ENCODE data around the gene USP35. TPM values are rescaled to one million over a fixed set of nuclear protein-coding genes. Genes with fewer than 3 reads are reported as not detected.
A peak's percentile ranks its signal among the peaks of the same experiment; 100 is the strongest.

USP35 gene
- total RNA-seq, 1 donor from 2014 or later, result 9.7 TPM

DNA sequence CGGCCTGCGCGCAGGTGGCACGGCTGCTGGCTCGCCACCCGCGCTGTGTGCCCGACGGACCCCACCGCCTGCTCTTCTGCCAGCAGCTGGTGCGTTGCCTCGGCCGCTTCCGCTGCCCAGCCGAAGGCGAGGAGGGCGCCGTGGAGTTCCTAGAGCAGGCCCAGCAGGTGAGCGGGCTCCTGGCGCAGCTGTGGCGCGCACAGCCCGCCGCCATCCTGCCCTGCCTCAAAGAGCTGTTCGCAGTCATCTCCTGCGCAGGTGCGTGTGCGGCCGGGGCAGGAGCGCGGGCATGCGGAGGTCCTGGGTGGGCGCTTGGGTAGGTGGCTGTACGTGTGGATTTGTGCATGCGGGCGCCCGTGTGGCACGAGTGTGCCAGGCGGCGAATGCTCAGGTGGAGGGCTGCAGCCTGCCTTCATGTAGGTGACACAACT, 8.0 kb downstream of the USP35 start:
- DNase-seq, result no peak

DNA sequence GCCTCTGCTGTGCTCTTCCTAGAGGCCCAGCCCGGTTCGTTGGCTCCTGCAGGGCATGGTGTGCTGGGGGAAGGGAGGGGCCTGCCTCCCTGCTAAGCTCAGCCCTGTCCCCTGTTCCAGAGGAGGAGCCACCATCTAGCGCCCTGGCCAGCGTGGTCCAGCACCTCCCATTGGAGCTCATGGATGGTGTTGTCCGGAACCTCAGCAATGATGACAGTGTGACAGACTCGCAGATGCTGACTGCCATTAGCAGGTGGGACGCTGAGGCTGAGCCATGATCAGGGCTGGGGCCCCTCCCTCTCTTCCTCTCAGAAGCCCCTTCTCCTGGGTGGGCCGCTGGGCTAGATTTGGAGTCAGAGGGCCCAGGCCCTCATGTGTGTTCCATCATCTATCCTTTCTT, 9.1 kb downstream of the USP35 start:
- no peak for DNase-seq

DNA sequence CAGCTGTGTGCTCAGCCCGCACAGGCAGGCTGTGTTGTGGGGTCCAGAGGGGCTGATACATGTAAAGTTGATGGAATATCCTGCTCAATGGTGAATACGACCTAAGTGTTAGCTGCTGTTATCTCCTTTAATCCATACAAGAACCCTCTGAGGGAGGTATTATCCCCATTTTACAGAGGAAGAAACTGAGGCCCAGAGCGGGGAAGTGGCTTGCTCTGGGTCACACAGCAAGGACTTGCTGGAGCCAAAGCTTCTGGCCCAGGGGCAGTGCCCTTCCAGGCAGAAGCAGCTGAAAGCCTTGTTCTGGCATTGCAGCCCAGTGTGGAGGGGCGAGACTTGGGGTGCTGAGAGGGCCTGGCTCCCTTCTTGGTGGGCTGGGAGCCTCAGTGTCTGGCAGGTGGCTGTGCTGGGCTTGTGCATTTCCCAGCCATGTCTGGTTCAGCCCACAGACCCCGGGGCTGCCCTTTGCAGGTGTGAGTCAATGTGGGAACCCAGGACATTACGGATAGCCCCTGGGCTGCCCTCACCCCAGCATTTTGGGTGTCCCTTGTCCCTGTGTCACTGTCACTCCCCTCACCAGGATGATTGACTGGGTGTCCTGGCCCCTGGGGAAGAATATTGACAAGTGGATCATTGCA, 10.4 kb downstream of the USP35 start:
- DNase-seq, result no peak

DNA sequence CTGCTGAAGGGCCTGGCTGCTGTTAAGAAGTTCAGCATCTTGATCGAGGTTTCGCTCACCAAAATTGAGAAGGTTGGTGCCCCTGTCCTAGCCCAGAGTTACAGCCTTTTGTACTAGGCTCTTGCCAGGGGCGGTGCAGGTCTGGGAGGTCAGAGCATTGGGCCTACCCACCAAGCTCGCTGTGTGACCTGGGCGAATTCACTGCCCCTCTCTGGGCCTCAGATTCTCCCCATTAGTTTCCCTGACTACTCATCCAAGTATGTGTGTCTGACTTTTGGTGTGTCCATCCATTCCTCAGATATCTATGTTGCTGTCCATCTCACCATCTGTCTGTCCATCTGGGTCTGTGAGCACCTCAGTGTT, 10.9 kb downstream of the USP35 start:
- no peak for DNase-seq

DNA sequence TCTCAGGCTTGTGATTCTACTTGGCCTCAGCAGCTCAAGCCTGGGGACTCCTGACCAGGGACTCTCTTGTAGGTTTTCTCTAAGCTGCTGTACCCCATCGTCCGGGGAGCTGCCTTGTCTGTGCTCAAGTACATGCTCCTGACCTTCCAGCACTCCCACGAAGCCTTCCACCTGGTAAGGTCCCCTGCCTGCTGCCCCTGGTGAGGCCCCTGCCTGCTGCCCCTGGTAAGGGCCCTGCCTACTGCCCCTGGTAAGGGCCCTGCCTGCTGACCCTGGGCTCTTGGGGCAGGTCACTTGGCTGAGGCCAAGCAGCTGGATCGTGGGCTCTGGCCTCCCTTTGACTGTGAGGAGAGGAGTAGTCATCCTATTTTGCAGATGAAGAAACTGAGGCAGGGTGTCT, 11.3 kb downstream of the USP35 start:
- no peak for DNase-seq

DNA sequence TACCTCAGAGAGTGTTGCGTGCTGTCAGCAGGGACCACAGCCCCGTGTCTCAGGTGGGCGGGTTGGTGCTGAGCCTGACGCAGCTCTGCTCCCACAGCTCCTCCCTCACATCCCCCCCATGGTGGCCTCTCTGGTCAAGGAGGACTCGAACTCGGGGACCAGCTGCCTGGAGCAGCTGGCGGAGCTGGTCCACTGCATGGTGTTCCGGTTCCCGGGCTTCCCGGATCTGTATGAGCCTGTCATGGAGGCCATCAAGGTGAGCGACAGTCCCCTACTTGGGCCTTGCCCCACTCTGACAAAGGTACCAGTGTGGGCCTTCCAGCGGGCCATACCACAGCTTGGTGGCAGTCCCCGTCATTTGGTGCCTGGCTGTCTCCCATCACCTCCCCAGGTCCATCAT, 11.8 kb downstream of the USP35 start:
- no peak for DNase-seq

DNA sequence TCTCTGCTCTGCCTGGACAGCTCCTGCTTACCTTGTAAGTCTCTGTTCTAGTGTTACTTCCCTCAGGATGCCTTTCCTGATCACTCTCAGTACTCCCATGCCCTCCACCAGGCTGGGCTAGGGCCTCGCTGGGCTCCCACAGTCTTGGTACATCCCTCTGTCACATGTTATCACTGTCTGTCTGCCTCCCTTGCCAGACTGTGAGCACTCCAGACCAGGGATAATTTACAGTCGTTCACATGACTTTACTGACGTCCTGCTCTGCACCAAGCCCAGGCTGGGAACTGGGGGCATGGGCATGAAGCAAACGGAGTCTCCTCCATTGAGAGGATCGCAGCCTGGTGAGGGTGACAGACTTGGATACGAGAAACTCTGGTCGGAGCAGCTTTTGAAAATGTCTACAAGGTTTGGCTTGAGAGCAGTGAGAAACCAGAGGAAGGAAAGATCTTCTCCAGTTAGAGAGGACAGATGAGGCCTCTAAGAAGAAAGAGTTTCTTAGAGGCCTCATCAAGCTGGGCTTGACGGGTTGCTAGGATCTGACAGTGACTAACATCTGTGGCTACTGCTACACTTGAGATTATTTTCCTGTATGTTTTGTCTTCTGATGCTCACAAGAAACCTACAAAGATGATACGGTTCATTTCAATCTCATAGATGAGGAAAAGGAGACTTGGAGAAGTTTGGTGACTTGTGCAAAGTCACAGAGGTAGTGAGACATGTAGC, 12.5 kb downstream of the USP35 start:
- DNase-seq, result no peak

DNA sequence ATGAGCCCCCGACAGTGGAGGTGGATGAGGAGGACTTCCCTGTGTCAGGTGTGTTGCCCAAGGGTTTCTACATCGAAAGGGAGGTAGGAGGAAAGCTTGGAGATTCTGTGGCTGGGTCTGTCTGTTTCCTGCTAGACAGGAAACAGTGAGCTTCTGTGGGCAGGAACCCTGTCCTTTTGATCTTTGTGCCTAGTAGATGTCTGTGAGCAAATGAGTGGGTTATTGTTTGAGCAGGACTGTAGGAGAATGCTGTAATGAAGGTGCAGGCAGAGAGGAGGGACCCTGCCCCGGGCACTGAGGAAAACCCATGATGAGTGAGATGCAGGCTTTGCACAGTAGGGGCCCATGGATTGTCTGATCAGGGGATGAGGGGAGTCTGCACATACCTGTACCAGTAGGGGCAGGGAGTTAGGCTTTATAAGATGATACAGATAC, 14.0 kb downstream of the USP35 start:
- peak; percentile 49 for DNase-seq

DNA sequence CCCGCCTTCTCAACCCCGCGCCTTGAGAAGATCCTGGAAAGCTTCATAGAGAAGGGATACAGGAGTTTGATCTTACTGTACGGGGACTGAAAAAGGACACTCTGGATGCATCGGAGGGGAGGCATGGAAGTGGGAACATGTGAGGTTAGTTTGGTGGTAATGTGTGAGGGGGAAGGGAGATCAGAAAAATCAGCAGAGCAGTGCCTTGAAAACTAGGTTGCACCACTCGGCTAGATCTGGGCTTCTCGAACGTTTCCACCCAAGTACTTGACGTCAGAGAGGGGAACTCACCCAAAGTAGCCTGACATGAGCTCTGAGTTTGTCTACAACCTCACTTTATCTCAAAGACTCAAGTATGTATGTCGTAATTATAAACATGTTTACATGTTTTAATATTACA, 14.5 kb downstream of the USP35 start:
- no peak for DNase-seq

DNA sequence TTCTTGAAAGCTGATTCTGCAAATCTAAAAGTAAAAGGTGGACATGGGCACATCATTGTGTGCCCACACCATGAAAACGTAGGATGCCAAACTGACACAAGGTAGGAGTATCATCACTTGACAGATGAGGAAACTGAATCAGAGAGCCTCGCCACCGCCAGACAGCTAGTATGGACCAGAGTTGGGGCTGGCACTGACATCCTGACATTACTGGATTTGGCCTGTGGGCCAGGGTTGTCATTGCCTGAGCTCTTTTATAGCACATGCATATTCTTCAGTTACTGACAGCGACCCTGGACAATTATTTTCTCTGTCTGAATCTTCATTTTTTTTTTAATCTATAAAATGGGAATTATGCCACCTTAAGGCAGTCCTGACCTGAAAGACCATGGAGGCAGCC, 16.5 kb downstream of the USP35 start:
- DNase-seq, result no peak

DNA sequence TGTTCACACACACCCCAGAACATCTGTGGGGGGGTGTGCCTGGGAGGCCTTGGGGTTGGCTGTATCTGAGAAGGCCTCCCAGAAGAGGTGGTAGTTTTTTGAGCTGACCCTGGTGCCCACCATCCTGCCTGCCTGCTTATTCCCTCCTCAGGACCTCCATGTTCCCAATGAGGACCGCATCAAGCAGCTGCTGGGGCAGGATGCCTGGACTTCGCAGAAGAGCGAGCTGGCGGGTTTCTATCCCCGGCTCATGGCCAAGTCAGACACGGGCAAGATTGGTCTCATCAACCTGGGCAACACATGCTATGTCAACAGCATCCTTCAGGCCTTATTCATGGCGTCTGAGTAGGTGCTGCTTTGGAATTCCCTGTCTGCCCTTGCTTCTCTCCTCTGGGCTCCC, 17.0 kb downstream of the USP35 start:
- no peak for DNase-seq

DNA sequence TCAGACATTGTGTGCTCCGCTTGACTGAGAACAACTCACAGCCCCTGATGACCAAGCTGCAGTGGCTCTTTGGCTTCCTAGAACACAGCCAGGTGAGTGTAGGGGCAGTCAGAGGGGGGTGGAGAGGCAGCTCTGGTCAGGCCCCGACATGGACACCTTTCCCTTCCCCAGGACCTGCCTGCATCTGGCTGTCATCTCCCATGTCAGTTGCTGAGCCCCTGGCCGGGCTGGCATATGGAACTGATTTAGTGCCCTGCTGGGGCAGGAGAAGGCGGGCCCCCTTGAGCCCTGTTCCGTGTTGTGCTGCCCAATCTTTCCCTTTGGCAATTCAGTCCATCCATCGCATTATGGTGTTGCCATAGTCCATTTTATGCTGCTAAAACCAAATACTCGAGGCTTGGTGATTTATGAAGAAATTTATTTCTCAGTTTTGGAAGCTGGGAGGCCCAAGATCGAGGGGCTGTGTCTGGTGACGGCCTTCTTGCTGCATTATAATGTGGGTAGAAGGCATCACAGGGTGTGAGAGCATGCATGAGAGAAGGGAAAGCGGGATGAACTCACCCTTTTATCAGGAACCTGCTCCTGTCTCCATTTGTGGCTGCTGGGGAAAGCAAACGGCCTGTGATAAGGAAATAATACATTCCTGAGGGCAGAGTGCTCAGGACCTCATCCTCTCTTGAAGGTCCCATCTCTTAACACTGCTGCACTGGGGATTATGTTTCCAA, 19.0 kb downstream of the USP35 start:
- DNase-seq, result no peak

DNA sequence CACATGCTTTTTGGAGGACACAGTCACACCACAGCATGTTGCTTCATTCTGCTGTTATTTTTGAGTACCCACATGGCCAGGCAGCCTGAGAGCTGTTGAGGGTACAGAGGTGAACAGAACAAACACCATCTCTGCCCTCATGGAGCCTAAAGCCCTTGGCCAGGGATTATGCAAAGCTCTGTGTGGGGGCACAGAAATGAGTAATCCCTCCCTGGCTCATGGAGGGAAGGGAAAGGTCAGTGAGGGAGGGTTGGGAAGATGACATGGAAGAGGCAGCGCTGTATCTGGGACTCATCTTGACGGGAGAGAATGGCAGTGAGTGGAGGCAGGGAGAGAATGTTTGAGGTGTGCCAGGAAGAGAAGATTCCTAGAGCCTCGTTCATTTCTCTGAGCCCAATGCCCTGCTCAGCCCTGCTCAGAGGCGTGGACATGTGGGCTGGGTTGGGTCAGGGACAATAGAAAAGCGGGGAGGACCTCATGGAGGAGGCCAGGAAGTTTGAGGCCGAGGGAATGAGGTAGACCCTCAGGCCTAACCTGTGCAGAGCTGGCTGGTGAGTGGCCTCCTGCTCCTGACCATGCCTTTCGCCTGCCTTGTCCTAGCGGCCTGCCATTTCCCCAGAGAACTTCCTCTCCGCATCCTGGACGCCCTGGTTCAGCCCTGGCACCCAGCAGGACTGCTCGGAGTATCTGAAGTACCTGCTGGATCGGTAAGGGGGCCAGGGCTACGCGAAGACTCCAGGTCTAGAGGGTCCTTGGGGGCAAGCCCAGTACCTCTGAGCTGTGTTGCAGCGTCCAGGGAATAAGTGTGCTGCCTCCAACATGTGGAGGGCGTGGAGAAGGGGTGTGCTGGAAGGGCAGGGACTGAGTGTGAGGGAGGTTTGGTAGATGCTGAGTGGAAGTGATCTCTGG, 19.8 kb downstream of the USP35 start:
- DNase-seq, result no peak

DNA sequence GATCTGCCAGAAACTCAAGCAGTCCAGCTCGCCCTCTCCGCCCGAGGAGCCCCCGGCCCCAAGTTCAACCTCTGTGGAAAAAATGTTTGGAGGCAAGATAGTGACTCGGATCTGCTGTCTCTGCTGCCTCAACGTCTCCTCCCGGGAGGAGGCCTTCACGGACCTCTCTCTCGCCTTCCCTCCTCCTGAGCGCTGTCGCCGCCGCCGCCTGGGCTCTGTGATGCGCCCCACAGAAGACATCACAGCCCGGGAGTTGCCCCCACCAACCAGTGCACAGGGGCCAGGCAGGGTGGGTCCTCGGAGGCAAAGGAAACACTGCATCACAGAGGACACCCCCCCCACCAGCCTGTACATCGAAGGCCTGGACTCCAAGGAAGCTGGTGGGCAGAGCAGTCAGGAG, 20.8 kb downstream of the USP35 start:
- no peak for DNase-seq

DNA sequence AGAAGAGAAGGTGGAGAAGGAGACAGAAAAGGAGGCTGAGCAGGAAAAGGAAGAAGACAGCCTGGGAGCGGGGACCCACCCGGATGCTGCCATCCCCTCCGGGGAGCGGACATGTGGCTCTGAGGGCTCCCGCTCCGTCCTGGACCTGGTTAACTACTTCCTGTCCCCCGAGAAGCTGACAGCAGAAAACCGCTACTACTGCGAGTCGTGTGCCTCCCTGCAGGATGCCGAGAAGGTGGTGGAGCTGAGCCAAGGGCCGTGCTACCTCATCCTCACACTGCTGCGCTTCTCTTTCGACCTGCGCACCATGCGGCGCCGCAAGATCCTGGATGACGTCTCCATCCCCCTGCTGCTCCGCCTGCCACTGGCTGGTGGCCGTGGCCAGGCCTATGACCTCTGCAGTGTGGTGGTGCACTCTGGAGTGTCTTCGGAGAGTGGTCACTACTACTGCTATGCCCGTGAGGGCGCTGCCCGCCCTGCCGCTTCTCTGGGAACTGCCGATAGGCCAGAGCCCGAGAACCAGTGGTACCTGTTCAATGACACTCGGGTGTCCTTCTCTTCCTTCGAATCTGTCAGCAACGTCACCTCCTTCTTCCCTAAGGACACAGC, 21.4 kb downstream of the USP35 start:
- DNase-seq, result no peak

DNA sequence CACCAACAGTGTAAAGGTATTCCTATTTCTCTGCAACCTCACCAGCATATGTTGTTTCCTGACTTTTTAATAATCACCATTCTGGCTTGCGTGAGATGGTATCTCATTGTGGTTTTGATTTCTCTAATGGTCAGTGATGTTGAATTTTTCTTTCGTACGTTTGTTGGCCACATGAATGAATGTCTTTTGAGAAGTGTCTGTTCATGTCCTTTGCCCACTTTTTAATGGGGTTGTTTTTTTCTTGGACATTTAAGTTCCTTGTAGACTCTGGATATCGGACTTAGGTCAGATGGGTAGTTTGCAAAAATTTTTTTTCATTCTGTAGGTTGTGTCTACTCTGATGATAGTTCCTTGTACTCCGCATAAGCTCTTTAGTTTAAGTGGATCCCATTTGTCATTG, 22.8 kb downstream of the USP35 start:
- DNase-seq, result no peak

DNA sequence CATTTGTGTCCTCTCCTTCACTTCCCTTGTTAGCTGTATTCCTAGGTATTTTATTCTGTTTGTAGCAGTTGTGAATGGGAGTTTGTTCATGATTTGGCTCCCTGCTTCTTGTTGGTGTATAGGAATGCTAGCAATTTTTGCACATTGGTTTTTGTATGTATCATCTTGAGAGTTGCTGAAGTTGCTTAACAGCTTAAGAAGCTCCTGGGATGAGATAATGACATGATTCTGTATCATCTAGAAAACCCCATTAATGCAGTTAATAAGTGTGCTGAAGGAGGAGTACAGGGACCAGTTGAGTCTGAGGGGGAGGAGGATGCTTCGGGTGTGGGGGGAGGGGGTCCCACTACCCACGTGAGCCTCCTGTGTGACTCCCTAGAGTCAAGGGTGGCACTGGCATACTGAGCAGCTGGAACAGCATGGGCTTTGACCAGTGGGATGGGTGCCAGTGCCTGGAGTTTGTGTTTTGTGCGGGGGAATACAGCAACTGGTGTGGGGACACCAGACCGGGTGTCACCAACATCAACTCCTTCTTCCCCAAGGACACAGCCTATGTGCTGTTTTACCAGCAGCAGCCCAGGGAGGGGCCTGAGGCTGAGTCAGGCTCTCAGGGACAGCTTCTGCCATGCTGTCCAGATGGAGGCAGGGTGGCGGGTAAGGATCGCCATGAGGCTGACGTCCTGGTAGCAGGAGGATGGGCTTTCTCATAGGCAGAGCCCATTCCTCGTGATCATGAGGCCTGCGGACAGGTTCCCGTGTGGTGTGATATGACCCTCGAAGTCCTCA, 24.1 kb downstream of the USP35 start:
- DNase-seq, result no peak

DNA sequence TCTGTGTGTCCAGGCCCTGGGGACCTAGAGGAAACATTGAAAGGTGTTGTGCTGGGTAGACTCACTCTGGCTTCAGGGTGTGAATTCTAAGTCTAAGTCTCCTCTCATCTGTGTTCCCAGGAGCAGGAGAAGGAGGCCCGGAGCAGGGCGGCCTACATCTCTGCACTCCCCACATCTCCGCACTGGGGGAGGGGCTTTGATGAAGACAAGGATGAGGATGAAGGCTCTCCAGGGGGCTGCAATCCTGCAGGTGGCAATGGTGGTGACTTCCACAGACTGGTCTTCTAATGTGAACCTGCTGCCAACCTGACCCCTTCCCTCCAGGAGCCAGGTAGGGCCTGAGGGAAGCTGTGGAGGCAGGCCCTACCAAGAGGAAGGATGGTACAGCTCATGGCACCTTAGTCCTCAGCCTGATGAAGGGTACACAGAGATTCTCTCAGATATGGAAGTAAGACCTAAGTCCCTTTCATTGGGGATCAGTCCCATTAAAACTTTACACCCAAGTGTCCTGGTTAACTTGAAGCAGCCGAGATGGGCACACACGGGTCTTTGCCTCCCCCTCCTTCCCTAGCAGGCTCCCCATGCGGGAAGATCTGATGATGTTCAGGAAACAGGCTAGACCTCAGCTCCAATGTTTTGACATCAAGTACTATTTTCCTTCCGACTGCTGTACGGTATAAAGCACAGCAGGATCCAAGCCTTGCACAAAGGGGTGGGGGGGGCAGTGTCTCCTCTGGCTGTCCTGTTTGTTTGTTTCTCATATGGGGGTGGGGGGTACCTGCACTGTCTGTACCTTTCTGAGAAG, 25.0 kb downstream of the USP35 start:
- peak; percentile 33 for DNase-seq

DNA sequence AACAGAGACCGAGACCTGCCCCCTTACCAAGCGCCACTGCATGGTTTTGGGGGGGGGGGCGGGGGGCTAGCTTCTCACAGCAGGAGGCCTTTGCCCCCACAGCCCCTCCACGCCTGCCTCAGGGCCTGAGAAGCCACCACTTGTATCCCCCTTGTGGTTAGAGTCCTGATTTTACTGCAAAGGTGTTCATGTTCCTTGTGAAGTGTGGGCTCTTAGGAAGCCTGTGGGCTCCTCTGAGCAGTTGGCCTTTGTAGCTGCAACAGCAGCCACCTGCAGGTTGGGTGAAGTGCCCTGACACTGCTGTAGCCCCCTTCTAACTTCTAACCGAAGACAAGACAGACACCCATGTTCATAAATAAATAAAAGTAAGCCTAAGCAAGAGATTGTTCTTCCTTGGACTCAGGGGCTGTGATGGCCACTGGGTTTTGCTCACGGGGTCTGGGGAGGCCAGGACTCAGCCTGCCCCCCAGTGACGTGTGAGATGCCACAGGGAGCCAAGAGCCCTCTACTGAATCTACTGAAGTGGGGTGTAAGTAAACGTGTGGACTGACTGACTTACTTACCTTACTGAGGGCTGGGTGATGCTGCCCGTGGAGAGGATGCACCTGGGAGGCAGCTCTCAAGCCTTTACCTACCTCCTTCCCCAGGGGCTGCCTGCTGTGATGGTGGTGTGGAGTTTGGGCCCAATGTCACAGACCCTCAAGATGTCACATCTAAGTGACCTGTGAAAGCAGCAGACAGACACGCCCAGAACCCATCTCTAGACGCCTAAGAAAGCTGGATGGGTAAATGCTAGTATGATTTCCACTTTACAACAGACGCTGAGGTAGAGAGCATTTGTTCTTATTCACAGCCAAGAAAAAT, 25.8 kb downstream of the USP35 start:
- no peak for DNase-seq

DNA sequence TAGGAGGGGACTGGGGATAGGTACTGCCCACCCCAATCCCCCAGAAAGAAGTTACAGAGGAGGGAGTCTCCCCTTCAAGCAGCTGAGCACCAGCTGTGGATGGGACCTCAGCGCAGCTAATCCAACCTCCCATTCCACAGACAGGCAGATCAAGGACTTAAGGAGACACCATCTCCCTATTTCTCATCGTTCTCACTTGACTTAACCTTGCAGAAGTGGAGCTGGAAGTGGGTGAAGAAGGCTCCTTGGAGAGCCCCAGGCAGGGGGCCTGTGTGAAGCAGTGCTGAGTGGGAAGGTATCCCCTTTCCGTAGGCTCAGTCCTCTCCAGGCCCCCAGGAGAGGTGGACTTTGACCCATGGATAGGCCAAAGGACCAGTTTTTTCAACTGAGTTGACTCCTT, 27.3 kb downstream of the USP35 start:
- no peak for DNase-seq
